Measurements from ENCODE around the gene TCHP. TPM values are rescaled to one million over a fixed set of nuclear protein-coding genes. Genes with fewer than 3 reads are reported as not detected.
A peak's percentile ranks its signal among the peaks of the same experiment; 100 is the strongest.

The TCHP gene
- total RNA-seq, 4 donors from 2014 or later: 15.7 to 31.7 (median 20.0) TPM

GRCh38 chr12:109875572-109876131 is 24.4 kb upstream of the TCHP start:
- H3K4me3 ChIP-seq: peak overlapping the region in 1 of 4 donors; percentile 12
- no peaks in the 10 kb centered on the region for H3K9me3 ChIP-seq
- peaks cover 0 to 32% (median 0%) of the 10 kb centered on the region in 3 donors for H3K36me3 ChIP-seq
- TF ChIP-seq, protein P1, sequence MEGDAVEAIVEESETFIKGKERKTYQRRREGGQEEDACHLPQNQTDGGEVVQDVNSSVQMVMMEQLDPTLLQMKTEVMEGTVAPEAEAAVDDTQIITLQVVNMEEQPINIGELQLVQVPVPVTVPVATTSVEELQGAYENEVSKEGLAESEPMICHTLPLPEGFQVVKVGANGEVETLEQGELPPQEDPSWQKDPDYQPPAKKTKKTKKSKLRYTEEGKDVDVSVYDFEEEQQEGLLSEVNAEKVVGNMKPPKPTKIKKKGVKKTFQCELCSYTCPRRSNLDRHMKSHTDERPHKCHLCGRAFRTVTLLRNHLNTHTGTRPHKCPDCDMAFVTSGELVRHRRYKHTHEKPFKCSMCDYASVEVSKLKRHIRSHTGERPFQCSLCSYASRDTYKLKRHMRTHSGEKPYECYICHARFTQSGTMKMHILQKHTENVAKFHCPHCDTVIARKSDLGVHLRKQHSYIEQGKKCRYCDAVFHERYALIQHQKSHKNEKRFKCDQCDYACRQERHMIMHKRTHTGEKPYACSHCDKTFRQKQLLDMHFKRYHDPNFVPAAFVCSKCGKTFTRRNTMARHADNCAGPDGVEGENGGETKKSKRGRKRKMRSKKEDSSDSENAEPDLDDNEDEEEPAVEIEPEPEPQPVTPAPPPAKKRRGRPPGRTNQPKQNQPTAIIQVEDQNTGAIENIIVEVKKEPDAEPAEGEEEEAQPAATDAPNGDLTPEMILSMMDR (IDR thresholded peaks at IDR 0.05): no peak
- TF ChIP-seq POLR2A (IDR thresholded peaks at IDR 0.05): no peak
- H3K4me1 ChIP-seq: peaks cover 38 to 91% (median 66%) of the 10 kb centered on the region in 3 donors
- H3K27me3 ChIP-seq: no peaks in the 10 kb centered on the region
- peak overlapping the region; percentile 72 to 98 (median 94) for H3K27ac ChIP-seq
- 35 to 48% methylated on average over 6 of the region's 6 CpGs for WGBS, 2 donors
- intact Hi-C loops (cut with DNase I): no loop called here
- no peak for DNase-seq

DNA sequence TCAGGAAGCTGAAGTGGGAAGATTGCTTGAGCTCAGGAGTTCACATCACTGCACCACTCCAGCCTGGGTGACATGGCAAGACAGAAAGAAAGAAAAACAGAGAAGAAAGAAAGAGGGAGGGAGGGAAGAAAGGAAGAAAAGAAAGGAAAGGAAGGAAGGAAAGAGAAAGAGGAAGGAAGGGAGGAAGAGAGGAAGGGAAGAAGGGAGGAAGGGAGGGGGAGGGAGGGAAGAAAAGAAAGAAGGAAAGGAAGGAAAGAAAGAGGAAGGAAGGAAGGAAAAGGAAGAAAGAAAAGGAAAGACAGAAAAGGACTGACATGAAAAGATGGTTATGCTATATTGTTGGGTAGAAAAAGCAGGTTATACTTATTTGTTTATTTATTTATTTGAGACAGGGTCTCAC is 23.7 kb upstream of the TCHP start:
- Histone ChIP-seq H3K27me3 (no peaks in the 10 kb centered on the region), H3K27ac (peak overlapping the region; percentile 91 to 98 (median 94)), H3K4me1 (peaks cover 34 to 91% (median 61%) of the 10 kb centered on the region in 3 donors), H3K4me3 (peak overlapping the region in 1 of 4 donors; percentile 12), H3K9me3 (no peaks in the 10 kb centered on the region), H3K36me3 (peaks cover 0 to 26% (median 0%) of the 10 kb centered on the region in 3 donors)
- no peak for DNase-seq
- intact Hi-C loops (cut with DNase I): no loop called here
- no peak for TF ChIP-seq POLR2A (IDR thresholded peaks at IDR 0.05)
- TF ChIP-seq, protein P1 (IDR thresholded peaks at IDR 0.05): no peak

- Histone ChIP-seq H3K27ac (peak overlapping the region; percentile 91 to 98 (median 94)), H3K4me3 (peak overlapping the region; percentile 66 to 94 (median 79))
- TF ChIP-seq POLR2A (IDR thresholded peaks at IDR 0.05): no peak
- TF ChIP-seq, protein P1 (IDR thresholded peaks at IDR 0.05): no peak
These were observed 22.4 kb upstream of the TCHP start for GRCh38 chr12:109877504-109878246.

DNA sequence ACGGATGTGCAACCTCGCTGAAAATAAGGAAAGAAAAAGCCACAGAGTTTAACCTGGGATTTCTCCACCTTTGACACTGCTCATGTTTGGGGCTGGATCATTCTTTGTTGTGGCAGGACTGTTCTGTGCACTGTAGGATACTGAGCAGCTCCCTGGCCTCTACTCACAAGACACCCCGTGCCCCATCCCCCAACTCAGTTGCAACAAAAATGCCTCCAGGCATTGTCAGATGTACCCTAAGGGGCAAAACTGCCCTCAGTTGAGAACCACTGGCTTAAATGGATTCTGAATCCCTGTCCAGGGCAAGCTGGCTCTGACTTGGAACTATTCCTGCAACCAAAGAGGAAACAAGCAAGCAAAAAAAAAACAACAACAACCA is 21.8 kb upstream of the TCHP start:
- H3K36me3 ChIP-seq: peaks cover 0 to 7% (median 0%) of the 10 kb centered on the region in 3 donors
- intact Hi-C loops (cut with DNase I): no loop called here
- H3K9me3 ChIP-seq: no peaks in the 10 kb centered on the region
- TF ChIP-seq POLR2A (IDR thresholded peaks at IDR 0.05): no peak
- TF ChIP-seq, protein P1 (IDR thresholded peaks at IDR 0.05): no peak
- H3K27me3 ChIP-seq: no peaks in the 10 kb centered on the region
- H3K4me1 ChIP-seq: peaks cover 32 to 91% (median 42%) of the 10 kb centered on the region in 3 donors
- WGBS, 2 donors: 33 to 68% methylated on average over 3 of the region's 3 CpGs
- H3K27ac ChIP-seq: peak overlapping the region; percentile 91 to 98 (median 94)
- H3K4me3 ChIP-seq: peak overlapping the region; percentile 66 to 94 (median 79)
- no peak for DNase-seq

More at GRCh38 chr12:109877504-109878246, 22.4 kb upstream of the TCHP start:
- Histone ChIP-seq H3K36me3 (peaks cover 0 to 13% (median 0%) of the 10 kb centered on the region in 3 donors), H3K9me3 (no peaks in the 10 kb centered on the region), H3K4me1 (peaks cover 31 to 91% (median 48%) of the 10 kb centered on the region in 3 donors), H3K27me3 (no peaks in the 10 kb centered on the region)
- DNase-seq: no peak
- intact Hi-C loops (cut with DNase I): no loop called here
- 50 to 56% methylated on average over 8 to 9 of the region's 10 CpGs for WGBS, 2 donors

GRCh38 chr12:109878749-109879148 is 21.3 kb upstream of the TCHP start:
- DNase-seq: no peak
- Histone ChIP-seq H3K9me3 (no peaks in the 10 kb centered on the region), H3K36me3 (peaks cover 0 to 6% (median 0%) of the 10 kb centered on the region in 3 donors), H3K4me3 (peak overlapping the region; percentile 66 to 94 (median 79)), H3K27ac (peak overlapping the region; percentile 91 to 98 (median 94)), H3K4me1 (peaks cover 30 to 91% (median 42%) of the 10 kb centered on the region in 3 donors), H3K27me3 (no peaks in the 10 kb centered on the region)
- TF ChIP-seq, protein P1 (IDR thresholded peaks at IDR 0.05): no peak
- peak in 2 of 4 donors; percentile 52 for TF ChIP-seq POLR2A (IDR thresholded peaks at IDR 0.05)
- 34 to 47% methylated on average over 5 to 7 of the region's 7 CpGs for WGBS, 2 donors
- intact Hi-C loops (cut with DNase I): no loop called here
